Measurements from ENCODE around the gene DFFA.
A peak's percentile ranks its signal among the peaks of the same experiment; 100 is the strongest.

The DFFA gene

DNA sequence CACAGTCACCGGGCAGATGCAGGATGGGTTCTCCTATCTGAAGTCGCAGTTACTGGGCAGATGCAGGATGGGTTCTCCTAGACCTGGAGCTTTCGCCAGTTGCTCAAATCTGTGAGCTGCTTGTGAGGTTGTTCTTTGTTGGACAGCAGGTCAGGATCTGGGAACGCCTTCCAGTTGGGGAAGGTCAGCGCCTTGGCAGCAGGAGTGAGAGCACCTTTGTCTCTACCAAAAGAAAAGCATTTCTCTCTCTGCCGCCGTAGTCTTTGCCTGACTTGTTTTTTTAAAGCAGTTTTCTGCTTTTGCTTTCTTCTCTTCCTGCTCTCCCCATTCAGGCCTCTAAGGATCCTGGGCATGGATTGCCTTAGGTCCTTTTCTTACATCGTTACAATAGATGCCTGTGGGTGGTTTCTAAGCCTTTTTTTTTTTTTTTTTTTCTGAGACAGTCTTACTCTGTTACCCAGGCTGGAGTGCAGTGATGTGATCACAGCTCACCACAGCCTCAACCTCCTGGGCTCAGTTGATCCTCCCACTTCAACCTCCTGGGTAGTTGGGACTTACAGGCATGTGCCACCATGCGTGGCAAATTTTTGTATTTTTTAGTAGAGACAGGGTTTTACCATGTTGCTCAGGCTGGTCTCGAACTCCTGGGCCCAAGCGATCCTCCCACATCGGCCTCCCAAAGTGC lies 18.1 kb upstream of the DFFA start:
- Histone ChIP-seq H3K4me3 (no peak overlapping the region), H3K27ac (no peak overlapping the region)
- DNase-seq (ENCODE audit: low spot score) = no peak
- TF ChIP-seq, protein P1, sequence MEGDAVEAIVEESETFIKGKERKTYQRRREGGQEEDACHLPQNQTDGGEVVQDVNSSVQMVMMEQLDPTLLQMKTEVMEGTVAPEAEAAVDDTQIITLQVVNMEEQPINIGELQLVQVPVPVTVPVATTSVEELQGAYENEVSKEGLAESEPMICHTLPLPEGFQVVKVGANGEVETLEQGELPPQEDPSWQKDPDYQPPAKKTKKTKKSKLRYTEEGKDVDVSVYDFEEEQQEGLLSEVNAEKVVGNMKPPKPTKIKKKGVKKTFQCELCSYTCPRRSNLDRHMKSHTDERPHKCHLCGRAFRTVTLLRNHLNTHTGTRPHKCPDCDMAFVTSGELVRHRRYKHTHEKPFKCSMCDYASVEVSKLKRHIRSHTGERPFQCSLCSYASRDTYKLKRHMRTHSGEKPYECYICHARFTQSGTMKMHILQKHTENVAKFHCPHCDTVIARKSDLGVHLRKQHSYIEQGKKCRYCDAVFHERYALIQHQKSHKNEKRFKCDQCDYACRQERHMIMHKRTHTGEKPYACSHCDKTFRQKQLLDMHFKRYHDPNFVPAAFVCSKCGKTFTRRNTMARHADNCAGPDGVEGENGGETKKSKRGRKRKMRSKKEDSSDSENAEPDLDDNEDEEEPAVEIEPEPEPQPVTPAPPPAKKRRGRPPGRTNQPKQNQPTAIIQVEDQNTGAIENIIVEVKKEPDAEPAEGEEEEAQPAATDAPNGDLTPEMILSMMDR (IDR thresholded peaks at IDR 0.05) = no peak

DNA sequence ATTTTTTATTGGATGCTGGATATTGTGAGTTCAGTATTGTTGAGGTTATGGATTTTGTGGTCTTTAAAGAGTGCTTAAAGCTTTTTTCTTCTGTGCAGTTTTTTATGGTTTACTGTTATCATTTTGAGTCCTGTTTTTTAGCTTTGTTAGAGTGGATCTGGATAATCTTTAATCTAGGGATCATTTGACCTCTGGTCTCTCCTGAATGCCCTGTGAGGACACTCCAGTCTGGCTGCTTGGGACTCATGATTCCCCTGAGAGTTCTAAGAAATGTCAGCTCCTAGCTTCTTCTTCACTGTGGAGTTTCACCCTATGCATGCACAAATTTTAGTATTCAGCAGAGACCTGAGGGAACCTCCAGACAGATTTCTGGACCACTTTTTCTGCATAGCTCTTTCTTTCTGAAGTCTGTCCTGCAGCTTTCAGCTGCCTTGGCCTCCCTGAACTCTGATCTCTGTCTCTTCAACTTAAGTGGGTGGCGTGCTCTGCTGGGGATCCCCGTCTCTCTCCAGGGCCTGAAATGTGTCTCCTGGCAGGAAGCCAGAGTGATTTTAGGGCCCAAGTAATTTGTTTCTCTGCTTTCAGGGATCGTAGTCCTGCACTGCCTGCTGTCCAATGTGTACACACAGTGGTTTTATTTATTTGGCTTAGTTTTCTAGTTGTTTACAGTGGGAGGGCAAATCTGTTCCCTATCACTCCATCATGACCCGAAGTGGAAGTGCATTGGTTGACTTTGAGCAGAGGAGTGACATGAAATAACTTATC lies 17.1 kb upstream of the DFFA start:
- no peak for DNase-seq (ENCODE audit: low spot score)
- no peak overlapping the region for H3K4me3 ChIP-seq
- TF ChIP-seq, protein P1 (IDR thresholded peaks at IDR 0.05) = no peak
- H3K27ac ChIP-seq = no peak overlapping the region

DNA sequence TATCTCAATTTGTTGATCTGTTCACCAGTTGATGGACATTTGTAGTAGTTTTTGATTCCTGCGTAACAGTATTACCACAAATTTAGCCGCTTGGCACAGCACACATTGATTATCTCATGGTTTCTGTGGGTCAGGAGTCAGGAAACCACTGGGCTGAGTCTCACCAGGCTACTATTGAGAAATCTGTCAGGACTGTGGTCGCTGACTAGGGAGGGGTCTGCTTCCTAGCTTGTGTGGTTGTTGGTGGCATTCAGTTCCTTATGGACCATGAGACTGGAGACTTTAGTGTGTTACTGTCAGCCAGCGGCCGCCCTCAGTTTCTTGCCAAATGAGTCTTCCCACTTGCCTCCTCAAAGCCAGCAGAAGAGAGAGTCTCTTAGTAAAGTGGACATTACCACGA lies 12.2 kb upstream of the DFFA start:
- Histone ChIP-seq H3K4me3 (no peak overlapping the region), H3K27ac (no peak overlapping the region)
- TF ChIP-seq, protein P1 (IDR thresholded peaks at IDR 0.05) = no peak
- no peak for DNase-seq (ENCODE audit: low spot score)

DNA sequence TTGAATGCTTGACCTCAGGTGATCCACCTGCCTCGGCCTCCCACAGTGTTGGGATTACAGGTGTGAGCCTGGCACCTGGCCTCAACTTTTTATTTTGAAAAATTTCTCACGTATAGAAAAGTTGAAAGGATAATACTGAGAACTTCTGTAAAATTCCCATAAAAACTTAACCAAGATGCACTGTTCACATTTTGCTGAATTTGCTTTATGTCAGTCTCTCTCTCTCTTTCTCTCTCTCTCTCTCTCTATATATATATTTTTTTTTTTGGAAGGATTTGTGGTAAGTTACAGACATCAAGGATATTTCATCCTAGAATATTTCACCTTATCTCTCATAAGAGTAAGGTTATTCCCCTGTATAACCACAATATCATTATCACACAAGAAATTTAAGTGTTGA lies 8.3 kb upstream of the DFFA start:
- Histone ChIP-seq H3K4me3 (no peak overlapping the region), H3K27ac (no peak overlapping the region)
- no peak for DNase-seq (ENCODE audit: low spot score)
- TF ChIP-seq, protein P1 (IDR thresholded peaks at IDR 0.05) = no peak

DNA sequence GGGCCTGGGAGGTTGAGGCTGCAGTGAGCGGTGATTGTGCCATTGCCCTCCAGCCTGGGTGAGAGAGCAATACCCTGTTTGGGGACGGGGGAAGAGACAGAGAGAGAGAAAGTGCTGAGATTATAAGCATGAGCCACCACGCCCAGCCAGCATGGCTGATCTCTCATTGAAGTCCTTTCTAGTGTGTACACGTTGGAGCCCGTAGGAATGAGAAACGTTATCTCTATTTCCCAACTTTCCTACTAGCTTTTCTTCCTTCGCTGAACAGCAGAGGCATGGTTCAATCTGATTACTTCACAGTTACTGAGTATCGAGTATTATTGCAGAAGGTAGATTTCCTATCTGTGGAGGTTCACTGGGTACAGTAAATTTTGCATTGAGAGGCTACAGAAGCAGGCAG lies 7.0 kb upstream of the DFFA start:
- TF ChIP-seq, protein P1 (IDR thresholded peaks at IDR 0.05) = no peak
- Histone ChIP-seq H3K27ac (no peak overlapping the region), H3K4me3 (no peak overlapping the region)
- DNase-seq (ENCODE audit: low spot score) = no peak

DNA sequence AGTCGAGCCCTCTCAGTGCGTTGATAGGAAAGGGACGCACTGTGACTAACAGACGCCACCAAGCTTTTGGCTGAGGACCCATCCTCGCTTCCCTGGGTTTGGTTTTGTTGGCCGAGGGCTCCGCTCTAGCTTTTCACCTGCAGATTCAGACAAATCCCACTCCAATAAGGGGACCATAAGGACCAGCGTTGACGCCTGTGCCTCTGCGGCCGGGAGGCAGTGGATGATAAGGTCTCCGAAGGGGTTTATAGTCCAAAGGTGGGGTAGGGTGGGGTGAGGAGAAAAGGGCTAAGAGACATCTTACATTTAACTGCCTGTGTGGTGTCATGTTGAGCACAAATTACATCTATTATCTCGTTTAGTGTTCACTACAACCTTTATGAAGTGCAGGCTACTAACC lies 3.2 kb upstream of the DFFA start:
- TF ChIP-seq, protein P1 (IDR thresholded peaks at IDR 0.05) = no peak
- Histone ChIP-seq H3K27ac (peak overlapping the region in 1 of 2 donors; percentile 66), H3K4me3 (peak overlapping the region; percentile 99)
- no peak for DNase-seq (ENCODE audit: low spot score)

Data from coronary artery (tissue), 2 donors.